ENCODE data around the gene CCSER2.

- TF ChIP-seq POLR2A (IDR thresholded peaks at IDR 0.05) (no peak), CTCF (IDR thresholded peaks at IDR 0.05) (no peak)
Measured at GRCh38 chr10:84473136-84473535, 144.7 kb downstream of the CCSER2 start.

All from adrenal gland (tissue), 5 donors.